ENCODE data around the gene SUMO3. TPM values are rescaled to one million over a fixed set of nuclear protein-coding genes. Genes with fewer than 3 reads are reported as not detected.

SUMO3 gene
- total and polyA plus RNA-seq, 2 of the 4 experiments (the other 2 are of a cell fraction) = 64.9 to 101 TPM

GRCh38 chr21:44758141-44758561 lies 59.7 kb downstream of the SUMO3 start:
- Histone ChIP-seq H3K36me3 (ENCODE audit: control insufficient read depth, insufficient read depth, low read length) (no peaks in the 10 kb centered on the region), H3K18ac (ENCODE audit: low read depth, low read length) (no peak overlapping the region), H3K27me3 (ENCODE audit: control insufficient read depth, insufficient read depth, low read length) (peaks cover 3% of the 10 kb centered on the region; the same call in 1 of the 2 replicates), H3K9ac (ENCODE audit: low read depth, low read length) (no peak overlapping the region), H4K5ac (ENCODE audit: low read depth, low read length) (no peak overlapping the region), H3K4ac (ENCODE audit: low read depth, low read length) (no peak overlapping the region), H3K4me3 (ENCODE audit: insufficient read depth, low read depth, low read length) (no peak overlapping the region), H3K4me1 (ENCODE audit: control insufficient read depth, insufficient read depth, low read length) (no peaks in the 10 kb centered on the region), H3K27ac (ENCODE audit: insufficient read depth, low read length) (no peak overlapping the region), H4K8ac (ENCODE audit: low read depth in 2 of 2, low read length in 2 of 2) (no peak overlapping the region), H2BK15ac (ENCODE audit: low read depth, low read length) (no peak overlapping the region), H3K4me2 (ENCODE audit: low read depth, low read length) (no peak overlapping the region), H2AK9ac (replicated peaks; ENCODE audit: low read depth, low read length, poor library complexity) (no peak overlapping the region), H4K20me1 (ENCODE audit: insufficient read depth, low read length) (no peaks in the 10 kb centered on the region; the same call in none of the 2 replicates), H3K9me3 (ENCODE audit: control insufficient read depth, insufficient read depth, low read length) (0 out of 2 replicates have a peak, but pooled peaks cover 2% of the 10 kb centered on the region), H2BK120ac (ENCODE audit: low read depth, low read length) (no peak overlapping the region), H2AK5ac (ENCODE audit: low read depth, low read length) (no peak overlapping the region), H3K14ac (replicated peaks; ENCODE audit: low read depth, low read length) (no peak overlapping the region), H3K56ac (ENCODE audit: extremely low read depth, insufficient read depth, low read length) (no peak overlapping the region), H3K79me1 (ENCODE audit: low read depth in 1 of 2, low read length in 2 of 2) (no peaks in the 10 kb centered on the region), H4K91ac (ENCODE audit: insufficient read depth, low read depth, low read length) (no peak overlapping the region), H3K23ac (ENCODE audit: low read depth, low read length) (no peak overlapping the region), H2BK20ac (ENCODE audit: low read depth, low read length) (no peak overlapping the region), H3K9me1 (ENCODE audit: insufficient read depth, low read length) (no peaks in the 10 kb centered on the region), H2BK5ac (ENCODE audit: low read depth, low read length, poor library complexity, severe bottlenecking) (no peak overlapping the region), H2AFZ (replicated peaks; ENCODE audit: low read length, poor library complexity) (no peak overlapping the region)
- in situ Hi-C loops (cut with MboI; ENCODE audit: low sequenced_read_pairs) (no loop called here), intact Hi-C loops (cut with micrococcal nuclease) (no loop called here), dilution Hi-C loops (cut with HindIII; ENCODE audit: low sequenced_read_pairs, unreplicated experiment) (no loop called here)
- ATAC-seq (ENCODE audit: low read depth) = no peak
- DNase-seq = no peak
- WGBS, 2 experiments (ENCODE audit: extremely low coverage in 2 of 2, insufficient read length in 1 of 2) = 89% methylated on average over 4 of the region's 8 CpGs; no CpG with 5 or more reads in 1 of the 2 experiments
- TF ChIP-seq, protein P1, sequence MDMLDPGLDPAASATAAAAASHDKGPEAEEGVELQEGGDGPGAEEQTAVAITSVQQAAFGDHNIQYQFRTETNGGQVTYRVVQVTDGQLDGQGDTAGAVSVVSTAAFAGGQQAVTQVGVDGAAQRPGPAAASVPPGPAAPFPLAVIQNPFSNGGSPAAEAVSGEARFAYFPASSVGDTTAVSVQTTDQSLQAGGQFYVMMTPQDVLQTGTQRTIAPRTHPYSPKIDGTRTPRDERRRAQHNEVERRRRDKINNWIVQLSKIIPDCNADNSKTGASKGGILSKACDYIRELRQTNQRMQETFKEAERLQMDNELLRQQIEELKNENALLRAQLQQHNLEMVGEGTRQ (IDR thresholded peaks at IDR 0.05; ENCODE audit: low read depth, low read length) = no peak
- TF ChIP-seq, protein P2, sequence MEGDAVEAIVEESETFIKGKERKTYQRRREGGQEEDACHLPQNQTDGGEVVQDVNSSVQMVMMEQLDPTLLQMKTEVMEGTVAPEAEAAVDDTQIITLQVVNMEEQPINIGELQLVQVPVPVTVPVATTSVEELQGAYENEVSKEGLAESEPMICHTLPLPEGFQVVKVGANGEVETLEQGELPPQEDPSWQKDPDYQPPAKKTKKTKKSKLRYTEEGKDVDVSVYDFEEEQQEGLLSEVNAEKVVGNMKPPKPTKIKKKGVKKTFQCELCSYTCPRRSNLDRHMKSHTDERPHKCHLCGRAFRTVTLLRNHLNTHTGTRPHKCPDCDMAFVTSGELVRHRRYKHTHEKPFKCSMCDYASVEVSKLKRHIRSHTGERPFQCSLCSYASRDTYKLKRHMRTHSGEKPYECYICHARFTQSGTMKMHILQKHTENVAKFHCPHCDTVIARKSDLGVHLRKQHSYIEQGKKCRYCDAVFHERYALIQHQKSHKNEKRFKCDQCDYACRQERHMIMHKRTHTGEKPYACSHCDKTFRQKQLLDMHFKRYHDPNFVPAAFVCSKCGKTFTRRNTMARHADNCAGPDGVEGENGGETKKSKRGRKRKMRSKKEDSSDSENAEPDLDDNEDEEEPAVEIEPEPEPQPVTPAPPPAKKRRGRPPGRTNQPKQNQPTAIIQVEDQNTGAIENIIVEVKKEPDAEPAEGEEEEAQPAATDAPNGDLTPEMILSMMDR (conservative IDR thresholded peaks at IDR 0.05; ENCODE audit: low read depth, low read length) = no peak
- TF ChIP-seq CHD1 (IDR thresholded peaks at IDR 0.05; ENCODE audit: low read depth, low read length) (no peak), RCOR1 (IDR thresholded peaks at IDR 0.05; ENCODE audit: insufficient replicate concordance, low read length) (no peak), FOS (IDR thresholded peaks at IDR 0.05; ENCODE audit: low read depth, low read length) (no peak), RFX5 (IDR thresholded peaks at IDR 0.05; ENCODE audit: low read depth, low read length) (no peak), BHLHE40 (IDR thresholded peaks at IDR 0.05; ENCODE audit: low read depth, low read length) (no peak), NFE2L2 (IDR thresholded peaks at IDR 0.05; ENCODE audit: low read depth, low read length) (no peak), POLR2A (IDR thresholded peaks at IDR 0.05; ENCODE audit: low read depth, low read length) (no peak), CEBPB (IDR thresholded peaks at IDR 0.05; ENCODE audit: low read depth, low read length) (no peak), MXI1 (IDR thresholded peaks at IDR 0.05; ENCODE audit: borderline replicate concordance, low read depth, low read length) (no peak), RAD21 (IDR thresholded peaks at IDR 0.05; ENCODE audit: low read length) (no peak), MAZ (IDR thresholded peaks at IDR 0.05; ENCODE audit: borderline replicate concordance, low read depth, low read length) (no peak)
- TF ChIP-seq, protein P3, sequence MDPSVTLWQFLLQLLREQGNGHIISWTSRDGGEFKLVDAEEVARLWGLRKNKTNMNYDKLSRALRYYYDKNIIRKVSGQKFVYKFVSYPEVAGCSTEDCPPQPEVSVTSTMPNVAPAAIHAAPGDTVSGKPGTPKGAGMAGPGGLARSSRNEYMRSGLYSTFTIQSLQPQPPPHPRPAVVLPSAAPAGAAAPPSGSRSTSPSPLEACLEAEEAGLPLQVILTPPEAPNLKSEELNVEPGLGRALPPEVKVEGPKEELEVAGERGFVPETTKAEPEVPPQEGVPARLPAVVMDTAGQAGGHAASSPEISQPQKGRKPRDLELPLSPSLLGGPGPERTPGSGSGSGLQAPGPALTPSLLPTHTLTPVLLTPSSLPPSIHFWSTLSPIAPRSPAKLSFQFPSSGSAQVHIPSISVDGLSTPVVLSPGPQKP (IDR thresholded peaks at IDR 0.05; ENCODE audit: borderline replicate concordance, low read depth, low read length) = no peak
- no TSS peak for BruUV-seq (replicated peaks)
- POLR2A ChIA-PET (ENCODE audit: unreplicated experiment) = no interaction called here
- CTCF ChIA-PET = no interaction called here

Measured in IMR-90 (cell line).